Activated T-cell treated with anti-CD3 and anti-CD28 coated beads for 1 hour (primary cell): Measurements from ENCODE around the gene YY1.

Experiments used
- DNase-seq: peaks from one replicate; pipeline ENCODE4 v3.0.0-alpha.2; 2020; ENCODE audit warnings: low read depth

Gene YY1

GRCh38 chr14:100313464-100314230 is 74.7 kb downstream of the YY1 start:
- DNase-seq: no peak

- DNase-seq: no peak
Observed at GRCh38 chr14:100314724-100315123, 75.8 kb downstream of the YY1 start.

- no peak for DNase-seq
Observed at GRCh38 chr14:100317389-100317788, 78.4 kb downstream of the YY1 start.

GRCh38 chr14:100317912-100318808 is 79.2 kb downstream of the YY1 start:
- DNase-seq: peak; percentile 66

- no peak for DNase-seq
Observed at GRCh38 chr14:100320157-100320856, 81.4 kb downstream of the YY1 start.

GRCh38 chr14:100321473-100322137 is 82.7 kb downstream of the YY1 start:
- no peak for DNase-seq

GRCh38 chr14:100322138-100322957 is 83.4 kb downstream of the YY1 start:
- no peak for DNase-seq

- no peak for DNase-seq
Observed at GRCh38 chr14:100323121-100323941, 84.4 kb downstream of the YY1 start, which contains the start of gene SLC25A47. TSS of gene SLC25A47 (plus strand) at chr14:100323339. CDS start at chr14:100323415, 76 bp downstream.

- no peak for DNase-seq
Observed at GRCh38 chr14:100323942-100324307, 85.0 kb downstream of the YY1 start.

- no peak for DNase-seq
Observed at GRCh38 chr14:100325231-100325632, 86.3 kb downstream of the YY1 start.

- no peak for DNase-seq
Observed at GRCh38 chr14:100325958-100326357, 87.0 kb downstream of the YY1 start.

- DNase-seq: no peak
Observed at GRCh38 chr14:100327128-100327527, 88.2 kb downstream of the YY1 start.

GRCh38 chr14:100328495-100329163 is 89.7 kb downstream of the YY1 start:
- no peak for DNase-seq

- DNase-seq: no peak
Observed at GRCh38 chr14:100329233-100330006, 90.5 kb downstream of the YY1 start.

GRCh38 chr14:100330007-100330344 is 91.0 kb downstream of the YY1 start:
- no peak for DNase-seq

GRCh38 chr14:100330388-100330931 is 91.5 kb downstream of the YY1 start:
- no peak for DNase-seq

GRCh38 chr14:100332071-100332639 is 93.2 kb downstream of the YY1 start:
- no peak for DNase-seq
